CD4-positive, CD25-positive, alpha-beta regulatory T cell (primary cell): ENCODE results near the gene PGLYRP2. TPM values are rescaled to one million over a fixed set of nuclear protein-coding genes. Genes with fewer than 3 reads are reported as not detected.
A peak's percentile ranks its signal among the peaks of the same experiment; 100 is the strongest.

ENCODE experiments used
- ATAC-seq, 2 donors: fragments of 150-1000 bp; cut with Tn5 transposase; one replicate each; pipeline ENCODE4 v1.10.0; 2021; ENCODE audit warnings: low read depth in 2 of 2, moderate number of reproducible peaks in 2 of 2, moderate library complexity in 1 of 2
- DNase-seq, 3 donors: peaks; one replicate each; pipeline versions ENCODE4 v3.0.0 to v3.0.0-alpha.2; 2012 to 2022; ENCODE audit warnings: mixed read lengths in 1 of 3
- H3K27ac ChIP-seq: one replicate; pipeline ENCODE4 v1.7.0; 2013; ENCODE audit warnings: mild to moderate bottlenecking, low read length; ENCODE audit not compliant: insufficient read depth, poor library complexity, severe bottlenecking
- H3K27me3 ChIP-seq: one replicate; pipeline ENCODE4 v1.7.0; 2013; ENCODE audit warnings: low read length; ENCODE audit not compliant: control insufficient read depth, insufficient read depth
- H3K36me3 ChIP-seq: one replicate; pipeline ENCODE4 v1.7.0; 2013; ENCODE audit warnings: mild to moderate bottlenecking, low read length, moderate library complexity; ENCODE audit not compliant: control insufficient read depth, insufficient read depth
- H3K4me1 ChIP-seq: 2 replicates; pipeline ENCODE4 v1.7.0; 2013; ENCODE audit warnings: mild to moderate bottlenecking, low read length; ENCODE audit not compliant: insufficient read depth, control insufficient read depth, poor library complexity, severe bottlenecking
- H3K4me3 ChIP-seq: one replicate; pipeline ENCODE4 v1.7.0; 2013; ENCODE audit warnings: low read depth, mild to moderate bottlenecking, low read length, moderate library complexity
- H3K9me3 ChIP-seq, 2 experiments: 1 replicate in 1 of 2; 2 replicates in 1 of 2; pipeline ENCODE4 v1.7.0; 2013; ENCODE audit warnings: low read length in 2 of 2, mild to moderate bottlenecking in 1 of 2, moderate library complexity in 1 of 2; ENCODE audit not compliant: control insufficient read depth in 2 of 2
- H3K27ac Mint-ChIP-seq, 3 donors: one replicate each; pipeline ENCODE4 v1.8.0; 2020 to 2022; ENCODE audit warnings: mild to moderate bottlenecking in 3 of 3, mixed read lengths in 3 of 3, moderate library complexity in 2 of 3
- H3K27me3 Mint-ChIP-seq: one replicate; pipeline ENCODE4 v1.8.0; 2022; ENCODE audit warnings: mild to moderate bottlenecking, mixed read lengths
- H3K36me3 Mint-ChIP-seq: one replicate; pipeline ENCODE4 v1.8.0; 2020; ENCODE audit warnings: mixed read lengths
- H3K4me1 Mint-ChIP-seq, 4 donors: one replicate each; pipeline ENCODE4 v1.8.0; 2020 to 2022; ENCODE audit warnings: mixed read lengths in 4 of 4, mild to moderate bottlenecking in 1 of 4
- H3K4me3 Mint-ChIP-seq, 4 donors: one replicate each; pipeline ENCODE4 v1.8.0; 2020 to 2022; ENCODE audit warnings: mild to moderate bottlenecking in 4 of 4, mixed read lengths in 4 of 4, moderate library complexity in 3 of 4
- H3K9me3 Mint-ChIP-seq, 7 donors: one replicate each; pipeline ENCODE4 v1.8.0; 2020 to 2022; ENCODE audit warnings: mixed read lengths in 7 of 7, mild to moderate bottlenecking in 3 of 7, moderate library complexity in 2 of 7
- polyA plus RNA-seq, 4 donors: library from polyadenylated mRNA; unstranded; fragments of 300-500 nt; fragmentation: Illumina TruSeq; gene quantifications; one replicate each; pipeline ENCODE4 v1.2.3, GENCODE V29; 2021
- total RNA-seq: library from RNA; stranded (reverse); gene quantifications from one replicate; pipeline ENCODE4 v1.2.3, GENCODE V29; 2022

PGLYRP2 gene
- total and polyA plus RNA-seq, 5 donors from 2014 or later = 0.10 to 0.12 TPM; not detected in 3

DNA sequence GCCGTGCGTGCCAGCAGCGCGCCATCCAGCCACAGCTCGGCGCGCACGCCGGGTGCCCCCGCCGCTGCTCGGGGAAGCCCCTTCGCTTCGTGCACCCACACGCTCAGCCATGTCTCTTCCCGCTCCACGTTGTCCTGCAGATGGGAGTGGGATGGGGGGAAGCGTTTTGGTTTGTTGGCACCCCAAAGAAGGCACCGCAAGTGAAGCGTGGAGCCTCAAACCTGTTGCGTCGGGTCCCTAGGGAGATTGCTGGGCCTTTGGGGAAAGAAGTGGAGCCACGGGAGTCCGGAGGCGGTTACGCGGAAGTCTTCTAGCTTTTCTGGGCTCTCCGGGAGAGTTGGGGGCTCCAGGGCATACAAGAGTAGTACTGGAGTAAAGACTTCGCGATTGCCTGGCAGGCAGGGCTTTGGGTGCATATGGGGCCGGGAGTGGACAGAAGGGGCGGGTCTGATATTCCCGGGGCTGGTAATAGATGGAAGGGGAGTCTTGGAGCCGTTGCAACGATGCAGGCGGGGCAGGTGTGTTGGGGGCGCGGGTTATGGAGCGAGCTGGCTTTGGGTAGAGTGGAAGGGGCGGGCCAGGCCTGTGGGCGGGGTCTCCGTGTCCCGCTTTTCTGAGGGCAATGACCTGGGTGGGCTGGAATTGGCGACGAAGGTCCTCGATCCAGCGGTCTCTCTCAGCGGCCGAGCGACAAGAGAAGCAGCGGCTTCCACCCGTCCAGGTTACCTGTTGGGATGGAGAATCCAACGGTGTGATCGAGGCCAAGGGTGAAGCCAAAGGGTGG, 21.4 kb downstream of the PGLYRP2 start:
- H3K27me3 Mint-ChIP-seq = no peaks in the 10 kb centered on the region
- H3K9me3 Mint-ChIP-seq = peaks cover 0 to 3% (median 0%) of the 10 kb centered on the region in 7 donors
- Histone ChIP-seq H3K27ac (no peak overlapping the region), H3K4me3 (no peak overlapping the region), H3K4me1 (peaks cover 26% of the 10 kb centered on the region), H3K9me3 (no peaks in the 10 kb centered on the region), H3K36me3 (peaks cover 70% of the 10 kb centered on the region), H3K27me3 (no peaks in the 10 kb centered on the region)
- no peak for DNase-seq
- H3K4me1 Mint-ChIP-seq = peaks cover 0 to 43% (median 18%) of the 10 kb centered on the region in 4 donors
- ATAC-seq = no peak
- H3K4me3 Mint-ChIP-seq = no peak overlapping the region
- H3K36me3 Mint-ChIP-seq = peaks cover 32% of the 10 kb centered on the region
- H3K27ac Mint-ChIP-seq = peak overlapping the region in 1 of 3 donors; percentile 85

DNA sequence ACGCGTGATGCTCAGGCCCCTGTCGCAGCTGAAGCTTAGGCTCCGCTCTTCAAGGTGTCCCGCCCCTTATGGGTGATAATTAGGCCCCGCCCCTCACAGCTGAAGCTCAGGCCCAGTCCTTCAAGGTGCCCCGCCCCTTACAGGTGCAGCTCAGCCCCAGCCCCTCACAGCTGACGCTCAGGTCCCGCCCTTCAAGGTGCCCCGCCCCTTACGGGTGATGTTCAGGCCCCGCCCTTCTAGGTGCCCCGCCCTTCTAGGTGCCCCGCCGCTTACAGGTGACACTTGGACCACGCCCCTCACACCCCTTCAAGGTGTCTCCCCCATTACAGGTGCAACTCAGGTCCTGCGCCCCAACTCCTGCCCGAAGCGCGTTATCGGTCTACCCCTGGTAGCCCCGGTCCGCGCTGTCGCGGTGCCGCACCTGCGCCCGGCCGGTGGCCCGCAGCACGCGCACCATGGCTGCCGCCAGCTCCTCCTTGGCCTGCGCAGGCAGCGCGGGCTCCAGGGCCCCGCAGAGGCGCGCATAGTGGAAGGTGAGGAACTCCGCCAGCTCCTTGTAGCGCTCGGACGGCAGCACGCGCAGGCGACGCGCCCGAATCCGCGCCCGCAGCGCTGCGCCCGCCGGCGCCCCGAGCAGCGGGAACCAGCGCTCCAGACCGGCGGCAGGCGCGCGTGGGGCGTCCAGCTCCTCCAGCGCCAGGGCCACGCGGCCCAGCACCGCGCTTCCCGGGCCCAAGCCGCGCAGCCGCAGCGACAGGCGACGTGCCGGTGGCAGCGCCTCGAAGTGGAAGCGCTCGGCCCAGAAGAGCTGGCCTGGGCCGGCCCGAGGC, 22.2 kb downstream of the PGLYRP2 start:
- no peak overlapping the region for H3K27ac Mint-ChIP-seq
- H3K36me3 ChIP-seq = peaks cover 76% of the 10 kb centered on the region

DNA sequence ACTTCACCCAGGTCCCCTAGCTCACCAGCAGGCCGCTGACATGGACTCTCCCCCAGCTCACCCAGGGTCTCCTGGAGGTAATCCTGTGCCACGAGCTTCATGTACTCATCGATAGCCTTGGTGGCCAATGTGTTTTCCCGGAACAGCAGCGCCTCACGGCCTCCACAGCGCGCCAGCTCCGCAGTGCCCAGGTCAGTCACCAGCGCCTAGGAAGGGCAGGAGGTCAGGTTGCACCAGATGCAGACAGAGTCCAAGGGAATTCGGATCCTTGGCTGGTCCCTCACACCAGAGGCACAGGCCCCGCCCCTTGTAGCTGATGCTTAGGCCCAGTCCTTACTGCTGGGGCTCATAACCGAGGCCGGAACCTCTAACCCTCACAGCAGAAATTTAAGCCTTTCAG, 22.9 kb downstream of the PGLYRP2 start:
- H3K27me3 ChIP-seq = no peaks in the 10 kb centered on the region
- peaks cover 78% of the 10 kb centered on the region for H3K36me3 ChIP-seq
- H3K36me3 Mint-ChIP-seq = peaks cover 32% of the 10 kb centered on the region
- H3K9me3 Mint-ChIP-seq = peaks cover 0 to 3% (median 0%) of the 10 kb centered on the region in 7 donors
- H3K27me3 Mint-ChIP-seq = no peaks in the 10 kb centered on the region
- DNase-seq (no peak), ATAC-seq (no peak)
- H3K27ac Mint-ChIP-seq = peak overlapping the region in 1 of 3 donors; percentile 52
- H3K9me3 ChIP-seq = no peaks in the 10 kb centered on the region
- H3K4me1 Mint-ChIP-seq = peaks cover 0 to 28% (median 17%) of the 10 kb centered on the region in 4 donors
- no peak overlapping the region for H3K4me3 ChIP-seq
- H3K4me3 Mint-ChIP-seq = no peak overlapping the region
- H3K4me1 ChIP-seq = peaks cover 12% of the 10 kb centered on the region
- H3K27ac ChIP-seq = no peak overlapping the region

More for the DNA sequence above, 22.2 kb downstream of the PGLYRP2 start:
- no peak for ATAC-seq
- Mint-ChIP-seq H3K4me3 (no peak overlapping the region), H3K36me3 (peaks cover 32% of the 10 kb centered on the region), H3K27me3 (no peaks in the 10 kb centered on the region), H3K9me3 (peaks cover 0 to 3% (median 0%) of the 10 kb centered on the region in 7 donors), H3K4me1 (peaks cover 0 to 35% (median 18%) of the 10 kb centered on the region in 4 donors)
- Histone ChIP-seq H3K4me1 (peaks cover 18% of the 10 kb centered on the region), H3K9me3 (no peaks in the 10 kb centered on the region), H3K27me3 (no peaks in the 10 kb centered on the region), H3K4me3 (no peak overlapping the region), H3K27ac (no peak overlapping the region)
- DNase-seq = no peak

DNA sequence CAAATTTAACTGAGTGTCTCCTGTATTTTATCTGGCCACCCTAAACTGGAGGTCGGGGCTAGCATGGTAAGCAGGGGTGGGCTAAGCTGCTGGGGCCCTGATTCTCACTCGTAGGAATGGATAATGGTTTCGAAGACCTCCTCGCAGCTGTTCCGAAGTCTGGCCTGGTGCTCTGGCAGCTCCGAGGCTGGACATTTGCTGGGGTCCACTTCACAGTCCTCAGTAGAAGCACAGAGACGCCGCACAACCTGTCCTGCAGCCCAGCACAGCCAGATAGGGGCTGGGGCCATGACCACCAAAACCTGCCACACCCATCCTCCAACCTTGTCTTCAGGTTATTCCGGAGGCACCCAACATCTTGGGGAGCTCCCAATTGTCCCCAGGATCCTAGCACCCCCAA, 23.3 kb downstream of the PGLYRP2 start:
- no peaks in the 10 kb centered on the region for H3K27me3 Mint-ChIP-seq
- H3K4me1 Mint-ChIP-seq = peaks cover 0 to 30% (median 21%) of the 10 kb centered on the region in 4 donors
- H3K27ac Mint-ChIP-seq = no peak overlapping the region
- H3K4me3 Mint-ChIP-seq = no peak overlapping the region
- peaks cover 37% of the 10 kb centered on the region for H3K36me3 Mint-ChIP-seq
- Histone ChIP-seq H3K36me3 (peaks cover 74% of the 10 kb centered on the region), H3K4me1 (peaks cover 7% of the 10 kb centered on the region), H3K27me3 (no peaks in the 10 kb centered on the region), H3K27ac (no peak overlapping the region), H3K9me3 (no peaks in the 10 kb centered on the region), H3K4me3 (no peak overlapping the region)
- H3K9me3 Mint-ChIP-seq = peaks cover 0 to 3% (median 0%) of the 10 kb centered on the region in 7 donors
- no peak for DNase-seq
- ATAC-seq = no peak

DNA sequence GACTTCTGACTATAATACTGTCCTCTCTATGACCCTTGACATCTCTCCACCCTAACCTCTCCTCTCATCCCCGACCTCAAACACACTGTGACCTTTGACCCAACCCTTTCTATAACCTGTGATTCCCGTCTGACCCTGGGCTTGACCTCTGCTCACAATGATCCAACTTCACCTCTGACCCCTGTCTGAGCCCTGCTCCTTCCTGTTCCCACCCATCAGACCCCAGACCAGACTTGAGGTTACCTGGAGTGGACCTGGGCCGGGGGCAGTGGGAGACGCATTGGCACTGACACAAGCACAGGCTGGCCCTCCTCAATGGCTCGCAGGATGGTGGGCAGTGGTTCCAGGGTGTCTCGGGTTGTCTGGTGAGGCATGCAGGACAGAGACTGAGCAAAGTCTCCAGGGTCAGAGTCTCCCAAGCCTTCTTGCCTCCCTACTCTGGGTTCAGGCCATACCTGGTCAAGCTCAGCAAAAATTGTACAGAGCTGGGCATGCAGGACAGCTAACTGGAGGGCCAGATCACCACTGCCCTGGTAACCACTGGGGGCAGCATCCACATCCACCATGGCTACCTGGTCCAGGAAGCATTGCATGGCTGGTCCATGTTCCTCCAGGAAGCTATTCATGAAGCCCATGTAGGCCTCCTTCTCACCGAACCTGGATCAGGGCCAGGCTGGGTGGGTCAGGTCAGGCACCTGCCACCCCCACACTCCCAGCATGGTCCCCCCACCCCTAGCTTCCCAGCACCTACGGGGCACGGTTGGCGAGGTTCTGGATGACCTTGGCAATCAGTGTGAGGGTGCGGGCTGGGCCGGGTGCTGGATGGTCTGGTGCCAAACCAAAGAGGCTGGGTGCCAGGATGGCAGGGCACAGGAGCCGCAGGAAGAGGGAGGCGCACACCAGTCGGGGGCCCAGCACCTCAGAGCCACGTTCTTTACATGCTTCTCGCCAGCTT, 25.1 kb downstream of the PGLYRP2 start:
- peaks cover 9% of the 10 kb centered on the region for H3K27me3 Mint-ChIP-seq
- DNase-seq = no peak
- Histone ChIP-seq H3K9me3 (no peaks in the 10 kb centered on the region), H3K27ac (no peak overlapping the region), H3K27me3 (no peaks in the 10 kb centered on the region), H3K36me3 (peaks cover 58% of the 10 kb centered on the region), H3K4me3 (no peak overlapping the region), H3K4me1 (peaks cover 5% of the 10 kb centered on the region)
- peak overlapping the region in 2 of 3 donors; percentile 44 to 81 for H3K27ac Mint-ChIP-seq
- H3K4me1 Mint-ChIP-seq = peaks cover 0 to 28% (median 18%) of the 10 kb centered on the region in 4 donors
- no peak for ATAC-seq
- H3K4me3 Mint-ChIP-seq = no peak overlapping the region
- H3K9me3 Mint-ChIP-seq = peaks cover 0 to 3% (median 0%) of the 10 kb centered on the region in 7 donors
- peaks cover 37% of the 10 kb centered on the region for H3K36me3 Mint-ChIP-seq

DNA sequence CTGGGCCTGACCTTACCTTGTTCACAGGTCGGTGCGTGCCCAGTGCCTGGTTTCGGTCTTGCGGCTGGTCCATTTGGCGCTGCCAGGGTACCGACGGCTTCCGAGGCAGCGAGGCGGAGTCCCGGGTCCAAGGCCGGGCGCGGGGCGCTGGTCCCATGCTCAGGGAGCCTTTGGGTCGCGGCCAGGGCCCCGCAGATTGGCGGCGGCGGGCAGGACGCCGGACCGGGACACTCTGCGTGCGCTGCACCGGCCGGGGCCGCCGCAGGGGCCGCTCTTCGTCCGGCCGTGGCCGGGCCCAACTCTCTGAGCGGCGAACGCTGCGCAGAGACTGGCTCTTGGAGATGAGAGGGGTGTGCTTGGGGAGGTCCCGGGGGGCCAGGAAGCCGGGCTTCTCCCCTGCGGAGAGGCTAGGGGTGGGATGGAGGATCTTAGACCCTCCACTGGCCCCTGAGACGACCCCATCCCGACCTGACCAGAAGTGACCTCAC, 26.2 kb downstream of the PGLYRP2 start:
- H3K9me3 ChIP-seq = no peaks in the 10 kb centered on the region
- Mint-ChIP-seq H3K4me3 (no peak overlapping the region), H3K27ac (peak overlapping the region in 1 of 3 donors; percentile 86), H3K27me3 (peaks cover 9% of the 10 kb centered on the region), H3K9me3 (peaks cover 0 to 3% (median 0%) of the 10 kb centered on the region in 7 donors), H3K4me1 (peaks cover 0 to 35% (median 24%) of the 10 kb centered on the region in 4 donors), H3K36me3 (peaks cover 36% of the 10 kb centered on the region)
- no peak overlapping the region for H3K4me3 ChIP-seq
- H3K36me3 ChIP-seq = peaks cover 54% of the 10 kb centered on the region
- DNase-seq (no peak), ATAC-seq (no peak)
- peaks cover 12% of the 10 kb centered on the region for H3K4me1 ChIP-seq
- H3K27ac ChIP-seq = no peak overlapping the region
- H3K27me3 ChIP-seq = no peaks in the 10 kb centered on the region
